B cell (primary cell): Measurements from ENCODE around the gene KLK13. TPM values are rescaled to one million over a fixed set of nuclear protein-coding genes. Genes with fewer than 3 reads are reported as not detected.

Source experiments
- ATAC-seq: fragments of 200-7000 bp; cut with Tn5 transposase; one replicate; pipeline ENCODE4 v1.10.0; 2021; ENCODE audit warnings: low read depth, mild to moderate bottlenecking, moderate number of reproducible peaks, moderate library complexity
- CTCF ChIA-PET: fragments of 350-600 bp; sonication (Branson Sonifier 250); formaldehyde crosslinking; loops from one replicate; lab custom pipeline; 2021; ENCODE audit warnings: antibody characterized with exemption, inconsistent platforms; lab: Charles Lee
- POLR2A ChIA-PET: fragments of 350-600 bp; sonication (Branson Sonifier 250); formaldehyde crosslinking; loops from one replicate; lab custom pipeline; 2021; ENCODE audit warnings: antibody characterized with exemption; lab: Charles Lee
- DNase-seq: peaks from one replicate; pipeline ENCODE4 v3.0.0; 2013
- H2AFZ ChIP-seq: 2 replicates; pipeline ENCODE4 v1.6.1; 2012; ENCODE audit warnings: mild to moderate bottlenecking, low read depth, low read length; ENCODE audit not compliant: insufficient read depth, poor library complexity, severe bottlenecking
- H3K27ac ChIP-seq, 2 donors: 1 replicate in 1 of 2; 2 replicates in 1 of 2; pipeline ENCODE4 v1.5.1; 2012 to 2013; ENCODE audit warnings: low read length in 2 of 2, mild to moderate bottlenecking in 2 of 2, moderate library complexity in 1 of 2
- H3K27me3 ChIP-seq, 4 experiments: fragments of 200-600 bp in 1 of 4; sonication (generic) in 1 of 4; replicated peaks in 1 of 4; 1 replicate in 2 of 4; 2 replicates in 2 of 4; pipeline versions ENCODE4 v1.6.1 to v1.7.0; 2013 to 2016; ENCODE audit warnings: low read length in 3 of 4, mild to moderate bottlenecking in 2 of 4, mixed read lengths in 1 of 4, moderate library complexity in 1 of 4; ENCODE audit not compliant: insufficient read depth in 4 of 4, control insufficient read depth in 3 of 4; ENCODE audit errors: control extremely low read depth in 1 of 4
- H3K36me3 ChIP-seq, 2 experiments: replicated peaks in 1 of 2; 1 replicate in 1 of 2; 2 replicates in 1 of 2; pipeline versions ENCODE4 v1.6.1 to v1.7.1; 2013; ENCODE audit warnings: low read length in 1 of 2; ENCODE audit not compliant: insufficient read depth in 2 of 2, control insufficient read depth in 1 of 2; ENCODE audit errors: control extremely low read depth in 1 of 2, extremely low read depth in 1 of 2
- H3K4me1 ChIP-seq, 2 donors: fragments of 200-600 bp in 1 of 2; sonication (generic) in 1 of 2; 1 replicate in 1 of 2; 2 replicates in 1 of 2; pipeline versions ENCODE4 v1.5.1 to v1.6.1; 2013 to 2017; ENCODE audit warnings: low read length in 2 of 2; ENCODE audit not compliant: control insufficient read depth in 2 of 2, insufficient read depth in 2 of 2
- H3K4me2 ChIP-seq: replicated peaks from 2 replicates; pipeline ENCODE3; 2012; ENCODE audit warnings: mild to moderate bottlenecking, low read depth, low read length; ENCODE audit not compliant: poor library complexity, severe bottlenecking
- H3K4me3 ChIP-seq, 5 experiments: fragments of 200-600 bp in 1 of 5; sonication (generic) in 1 of 5; 1 replicate in 3 of 5; 2 replicates in 2 of 5; pipeline versions ENCODE4 v1.5.1 to v1.7.0; 2011 to 2016; ENCODE audit warnings: low read length in 4 of 5, mild to moderate bottlenecking in 4 of 5, low read depth in 2 of 5, control low read depth in 1 of 5, moderate library complexity in 1 of 5; ENCODE audit not compliant: insufficient read depth in 1 of 5; ENCODE audit errors: control extremely low read depth in 1 of 5, extremely low read depth in 1 of 5
- H3K79me2 ChIP-seq: fragments of 200-600 bp; sonication (generic); one replicate; pipeline ENCODE4 v1.6.0; 2016; ENCODE audit warnings: low read length; ENCODE audit not compliant: control insufficient read depth, insufficient read depth
- H3K9ac ChIP-seq: fragments of 200-600 bp; sonication (generic); 2 replicates; pipeline ENCODE4 v1.6.1; 2017; ENCODE audit warnings: mild to moderate bottlenecking, low read length, moderate library complexity
- H3K9me3 ChIP-seq, 3 donors: one replicate each; pipeline versions ENCODE4 v1.6.1 to v1.7.1; 2013; ENCODE audit warnings: low read length in 2 of 3; ENCODE audit not compliant: control insufficient read depth in 2 of 3, insufficient read depth in 1 of 3; ENCODE audit errors: control extremely low read depth in 1 of 3
- H4K20me1 ChIP-seq: 2 replicates; pipeline ENCODE4 v1.6.0; 2012; ENCODE audit warnings: mild to moderate bottlenecking, low read length; ENCODE audit not compliant: insufficient read depth, control insufficient read depth, poor library complexity, severe bottlenecking
- H3K27ac Mint-ChIP-seq: one replicate; pipeline ENCODE4 v1.8.0; 2021; ENCODE audit warnings: mixed read lengths
- H3K27me3 Mint-ChIP-seq: one replicate; pipeline ENCODE4 v1.8.0; 2021; ENCODE audit warnings: mixed read lengths
- H3K4me1 Mint-ChIP-seq: one replicate; pipeline ENCODE4 v1.8.0; 2021; ENCODE audit warnings: mixed read lengths
- H3K4me3 Mint-ChIP-seq: one replicate; pipeline ENCODE4 v1.8.0; 2021; ENCODE audit warnings: mixed read lengths
- H3K9me3 Mint-ChIP-seq: one replicate; pipeline ENCODE4 v1.8.0; 2022; ENCODE audit warnings: mixed read lengths; ENCODE audit not compliant: insufficient read depth
- EZH2 ChIP-seq: IDR thresholded peaks from 2 replicates; pipeline ENCODE4 v1.6.1; 2012; ENCODE audit warnings: borderline replicate concordance, low read depth, mild to moderate bottlenecking, moderate library complexity, low read length; ENCODE audit not compliant: insufficient read depth, poor library complexity, severe bottlenecking
- WGBS: methylation state at CpG from one replicate; pipeline ENCODE4 v1.1.5; 2013; ENCODE audit warnings: missing lambda C conversion rate; ENCODE audit not compliant: insufficient coverage; 5-methylcytosine and 5-hydroxymethylcytosine counted together
- intact Hi-C: fragments of 100-400 bp; cut with micrococcal nuclease; formaldehyde crosslinking; loops from one replicate; pipeline ENCODE4 v1.10.0; 2022
- polyA plus RNA-seq: library from polyadenylated mRNA; depleted of rRNA; stranded (reverse); fragments of >200 nt; gene quantifications from 2 replicates; pipeline ENCODE4 v1.2.3, GENCODE V29; 2012
- total RNA-seq, 2 donors: library from RNA; stranded (reverse); fragments of 120-200 nt in 1 of 2; gene quantifications; 1 replicate in 1 of 2; 2 replicates in 1 of 2; pipeline versions ENCODE4 v1.2.3 to v1.2.4, GENCODE V29; 2013 to 2022
- TF ChIP-seq, protein P1 (sequence below): fragments of 200-600 bp; IDR thresholded peaks from one replicate; pipeline ENCODE4 v1.8.0; 2022; ENCODE audit warnings: antibody characterized with exemption, mild to moderate bottlenecking

Gene KLK13
- total and polyA plus RNA-seq, 2 donors (not counting 1 experiment from before 2014, with no cell fraction given), result not detected

DNA sequence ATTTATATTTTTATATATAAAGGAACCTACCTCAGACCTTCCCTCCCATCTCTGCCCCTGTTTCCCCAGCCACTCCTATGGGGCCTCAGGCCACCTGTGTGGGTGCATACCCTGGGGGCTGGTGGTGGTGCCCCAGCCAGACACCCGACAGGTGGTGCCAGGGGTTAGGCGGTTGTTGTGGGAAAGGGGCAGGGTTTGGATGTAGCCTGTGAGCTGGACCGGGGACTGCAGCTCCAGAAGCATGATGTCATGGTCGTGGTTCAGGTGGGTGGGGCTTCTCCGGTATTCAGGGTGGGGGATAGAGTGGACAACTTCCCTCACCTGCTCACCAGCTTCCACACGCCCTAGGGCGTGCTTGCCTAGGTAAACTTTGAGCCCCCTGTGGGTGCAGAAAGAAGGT is 5.2 kb downstream of the KLK13 start:
- Mint-ChIP-seq H3K27ac (no peak overlapping the region), H3K4me3 (no peak overlapping the region), H3K9me3 (peaks cover 3% of the 10 kb centered on the region), H3K4me1 (peaks cover 2% of the 10 kb centered on the region), H3K27me3 (peaks cover 48% of the 10 kb centered on the region)
- ChIA-PET POLR2A (no interaction called here), CTCF (no interaction called here)
- WGBS, result 84% methylated on average over 3 of the region's 7 CpGs
- Histone ChIP-seq H3K9me3 (peaks cover 0 to 6% (median 0%) of the 10 kb centered on the region in 3 donors), H3K27me3 (peaks cover 0 to 31% (median 9%) of the 10 kb centered on the region in 4 experiments), H3K27ac (no peak overlapping the region), H3K4me1 (no peaks in the 10 kb centered on the region), H4K20me1 (no peaks in the 10 kb centered on the region), H3K36me3 (no peaks in the 10 kb centered on the region), H3K9ac (no peak overlapping the region), H3K4me2 (no peak overlapping the region), H3K4me3 (no peak overlapping the region), H2AFZ (no peak overlapping the region), H3K79me2 (no peaks in the 10 kb centered on the region)
- TF ChIP-seq, protein P1, sequence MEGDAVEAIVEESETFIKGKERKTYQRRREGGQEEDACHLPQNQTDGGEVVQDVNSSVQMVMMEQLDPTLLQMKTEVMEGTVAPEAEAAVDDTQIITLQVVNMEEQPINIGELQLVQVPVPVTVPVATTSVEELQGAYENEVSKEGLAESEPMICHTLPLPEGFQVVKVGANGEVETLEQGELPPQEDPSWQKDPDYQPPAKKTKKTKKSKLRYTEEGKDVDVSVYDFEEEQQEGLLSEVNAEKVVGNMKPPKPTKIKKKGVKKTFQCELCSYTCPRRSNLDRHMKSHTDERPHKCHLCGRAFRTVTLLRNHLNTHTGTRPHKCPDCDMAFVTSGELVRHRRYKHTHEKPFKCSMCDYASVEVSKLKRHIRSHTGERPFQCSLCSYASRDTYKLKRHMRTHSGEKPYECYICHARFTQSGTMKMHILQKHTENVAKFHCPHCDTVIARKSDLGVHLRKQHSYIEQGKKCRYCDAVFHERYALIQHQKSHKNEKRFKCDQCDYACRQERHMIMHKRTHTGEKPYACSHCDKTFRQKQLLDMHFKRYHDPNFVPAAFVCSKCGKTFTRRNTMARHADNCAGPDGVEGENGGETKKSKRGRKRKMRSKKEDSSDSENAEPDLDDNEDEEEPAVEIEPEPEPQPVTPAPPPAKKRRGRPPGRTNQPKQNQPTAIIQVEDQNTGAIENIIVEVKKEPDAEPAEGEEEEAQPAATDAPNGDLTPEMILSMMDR, result no peak
- no peak for TF ChIP-seq EZH2
- DNase-seq, result no peak
- no peak for ATAC-seq
- intact Hi-C loops, result loop anchor here (10.0 kb wide), 1 partner anchor 95 kb away; no protein-coding TSS in a partner anchor

DNA sequence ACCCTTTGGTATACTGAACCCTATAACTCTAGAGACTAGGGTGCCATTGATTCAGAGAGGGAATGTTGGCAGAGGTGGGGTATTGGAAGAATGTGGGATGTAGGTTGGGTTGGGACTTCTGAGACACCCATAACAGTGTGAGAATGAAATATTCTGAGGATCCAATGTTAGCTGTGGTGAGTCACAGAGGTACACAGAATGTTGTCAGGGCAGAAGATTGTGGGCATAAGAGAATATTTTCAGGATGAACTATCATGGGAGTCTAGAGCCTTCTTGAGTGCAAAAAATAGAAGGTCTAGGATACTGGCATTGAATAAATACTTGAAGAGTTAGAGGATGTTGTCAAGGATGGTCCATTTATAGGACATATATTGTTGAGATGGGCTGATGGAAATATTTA is 9.0 kb downstream of the KLK13 start:
- intact Hi-C loops, result no loop called here
- DNase-seq (no peak), ATAC-seq (no peak)
- Histone ChIP-seq H3K4me3 (no peak overlapping the region), H2AFZ (no peak overlapping the region), H4K20me1 (no peaks in the 10 kb centered on the region), H3K27me3 (peaks cover 0 to 13% (median 1%) of the 10 kb centered on the region in 4 experiments), H3K9ac (no peak overlapping the region), H3K9me3 (peaks cover 0 to 8% (median 0%) of the 10 kb centered on the region in 3 donors), H3K27ac (no peak overlapping the region), H3K4me2 (no peak overlapping the region), H3K79me2 (no peaks in the 10 kb centered on the region), H3K4me1 (no peaks in the 10 kb centered on the region), H3K36me3 (no peaks in the 10 kb centered on the region)
- Mint-ChIP-seq H3K4me1 (no peaks in the 10 kb centered on the region), H3K27me3 (peaks cover 40% of the 10 kb centered on the region), H3K9me3 (no peaks in the 10 kb centered on the region), H3K4me3 (no peak overlapping the region), H3K27ac (no peak overlapping the region)
- ChIA-PET CTCF (interaction anchor here (0.5 kb wide), 1 partner anchor 202 kb away, joined by 3 read pairs; no protein-coding TSS in a partner anchor), POLR2A (no interaction called here)
- TF ChIP-seq, protein P1, result no peak
- no peak for TF ChIP-seq EZH2
